HL-60 (cell line): ENCODE results near the gene ZNF705A.

ENCODE experiments used
- CTCF ChIP-seq: IDR thresholded peaks from one replicate; pipeline ENCODE4 v1.5.1; 2011; ENCODE audit warnings: low read length, control low read depth, inconsistent platforms; ENCODE audit not compliant: insufficient read depth
- GABPA ChIP-seq: IDR thresholded peaks from 2 replicates; pipeline ENCODE4 v1.6.1; 2012; ENCODE audit warnings: low read depth
- POLR2AphosphoS5 ChIP-seq: IDR thresholded peaks from 2 replicates; pipeline ENCODE4 v1.6.1; 2012; ENCODE audit warnings: low read depth
- REST ChIP-seq: IDR thresholded peaks from 2 replicates; pipeline ENCODE4 v1.6.1; 2012; ENCODE audit warnings: low read depth; ENCODE audit not compliant: insufficient replicate concordance

GRCh38 chr12:8157484-8158198 lies 826 bp downstream of the ZNF705A start:
- no peak for TF ChIP-seq POLR2AphosphoS5
- TF ChIP-seq CTCF: no peak
- no peak for TF ChIP-seq REST
- no peak for TF ChIP-seq GABPA
